K562 (cell line): ENCODE measurements around the gene OR2T11. TPM values are rescaled to one million over a fixed set of nuclear protein-coding genes. Genes with fewer than 3 reads are reported as not detected.
A peak's percentile ranks its signal among the peaks of the same experiment; 100 is the strongest.

Source experiments
- L3MBTL2 ChIP-seq: fragments of 450-650 bp; IDR thresholded peaks from 2 replicates; pipeline ENCODE4 v1.6.1; 2016; ENCODE audit warnings: mild to moderate bottlenecking, moderate library complexity
- polyA plus RNA-seq, 8 experiments: library from polyadenylated mRNA; depleted of rRNA in 4 of 8; stranded (reverse) in 5 of 8; unstranded in 3 of 8; fragments of >200 nt; fragmentation: Nextera tagmentation in 2 of 8; fragmentation: Illumina TruSeq in 1 of 8; extraction: Ambion mirVana in 2 of 8; extraction: Trizol in 1 of 8; gene quantifications; 2 replicates each; pipeline versions ENCODE4 v1.2.1 to v1.2.3, GENCODE V29; 2011 to 2014; ENCODE audit warnings: inconsistent platforms in 1 of 8, missing spikeins in 1 of 8
- total RNA-seq, 7 experiments: library from RNA; depleted of rRNA in 6 of 7; stranded (reverse); fragments of >200 nt in 6 of 7; fragmentation: Illumina TruSeq in 2 of 7; extraction: Trizol in 2 of 7; gene quantifications; 2 replicates each; pipeline versions ENCODE4 v1.2.1 to v1.2.3, GENCODE V29; 2011 to 2021; ENCODE audit warnings: low replicate concordance in 1 of 7
- TF ChIP-seq, protein P1 (sequence below): fragments of 450-650 bp; IDR thresholded peaks from 2 replicates; pipeline ENCODE4 v1.6.1; 2016; ENCODE audit warnings: mild to moderate bottlenecking, moderate library complexity

The OR2T11 gene
- total and polyA plus RNA-seq, 9 of the 15 experiments (the other 6 are each of a cell fraction or from before 2014, with no cell fraction given): not detected

- TF ChIP-seq, protein P1, sequence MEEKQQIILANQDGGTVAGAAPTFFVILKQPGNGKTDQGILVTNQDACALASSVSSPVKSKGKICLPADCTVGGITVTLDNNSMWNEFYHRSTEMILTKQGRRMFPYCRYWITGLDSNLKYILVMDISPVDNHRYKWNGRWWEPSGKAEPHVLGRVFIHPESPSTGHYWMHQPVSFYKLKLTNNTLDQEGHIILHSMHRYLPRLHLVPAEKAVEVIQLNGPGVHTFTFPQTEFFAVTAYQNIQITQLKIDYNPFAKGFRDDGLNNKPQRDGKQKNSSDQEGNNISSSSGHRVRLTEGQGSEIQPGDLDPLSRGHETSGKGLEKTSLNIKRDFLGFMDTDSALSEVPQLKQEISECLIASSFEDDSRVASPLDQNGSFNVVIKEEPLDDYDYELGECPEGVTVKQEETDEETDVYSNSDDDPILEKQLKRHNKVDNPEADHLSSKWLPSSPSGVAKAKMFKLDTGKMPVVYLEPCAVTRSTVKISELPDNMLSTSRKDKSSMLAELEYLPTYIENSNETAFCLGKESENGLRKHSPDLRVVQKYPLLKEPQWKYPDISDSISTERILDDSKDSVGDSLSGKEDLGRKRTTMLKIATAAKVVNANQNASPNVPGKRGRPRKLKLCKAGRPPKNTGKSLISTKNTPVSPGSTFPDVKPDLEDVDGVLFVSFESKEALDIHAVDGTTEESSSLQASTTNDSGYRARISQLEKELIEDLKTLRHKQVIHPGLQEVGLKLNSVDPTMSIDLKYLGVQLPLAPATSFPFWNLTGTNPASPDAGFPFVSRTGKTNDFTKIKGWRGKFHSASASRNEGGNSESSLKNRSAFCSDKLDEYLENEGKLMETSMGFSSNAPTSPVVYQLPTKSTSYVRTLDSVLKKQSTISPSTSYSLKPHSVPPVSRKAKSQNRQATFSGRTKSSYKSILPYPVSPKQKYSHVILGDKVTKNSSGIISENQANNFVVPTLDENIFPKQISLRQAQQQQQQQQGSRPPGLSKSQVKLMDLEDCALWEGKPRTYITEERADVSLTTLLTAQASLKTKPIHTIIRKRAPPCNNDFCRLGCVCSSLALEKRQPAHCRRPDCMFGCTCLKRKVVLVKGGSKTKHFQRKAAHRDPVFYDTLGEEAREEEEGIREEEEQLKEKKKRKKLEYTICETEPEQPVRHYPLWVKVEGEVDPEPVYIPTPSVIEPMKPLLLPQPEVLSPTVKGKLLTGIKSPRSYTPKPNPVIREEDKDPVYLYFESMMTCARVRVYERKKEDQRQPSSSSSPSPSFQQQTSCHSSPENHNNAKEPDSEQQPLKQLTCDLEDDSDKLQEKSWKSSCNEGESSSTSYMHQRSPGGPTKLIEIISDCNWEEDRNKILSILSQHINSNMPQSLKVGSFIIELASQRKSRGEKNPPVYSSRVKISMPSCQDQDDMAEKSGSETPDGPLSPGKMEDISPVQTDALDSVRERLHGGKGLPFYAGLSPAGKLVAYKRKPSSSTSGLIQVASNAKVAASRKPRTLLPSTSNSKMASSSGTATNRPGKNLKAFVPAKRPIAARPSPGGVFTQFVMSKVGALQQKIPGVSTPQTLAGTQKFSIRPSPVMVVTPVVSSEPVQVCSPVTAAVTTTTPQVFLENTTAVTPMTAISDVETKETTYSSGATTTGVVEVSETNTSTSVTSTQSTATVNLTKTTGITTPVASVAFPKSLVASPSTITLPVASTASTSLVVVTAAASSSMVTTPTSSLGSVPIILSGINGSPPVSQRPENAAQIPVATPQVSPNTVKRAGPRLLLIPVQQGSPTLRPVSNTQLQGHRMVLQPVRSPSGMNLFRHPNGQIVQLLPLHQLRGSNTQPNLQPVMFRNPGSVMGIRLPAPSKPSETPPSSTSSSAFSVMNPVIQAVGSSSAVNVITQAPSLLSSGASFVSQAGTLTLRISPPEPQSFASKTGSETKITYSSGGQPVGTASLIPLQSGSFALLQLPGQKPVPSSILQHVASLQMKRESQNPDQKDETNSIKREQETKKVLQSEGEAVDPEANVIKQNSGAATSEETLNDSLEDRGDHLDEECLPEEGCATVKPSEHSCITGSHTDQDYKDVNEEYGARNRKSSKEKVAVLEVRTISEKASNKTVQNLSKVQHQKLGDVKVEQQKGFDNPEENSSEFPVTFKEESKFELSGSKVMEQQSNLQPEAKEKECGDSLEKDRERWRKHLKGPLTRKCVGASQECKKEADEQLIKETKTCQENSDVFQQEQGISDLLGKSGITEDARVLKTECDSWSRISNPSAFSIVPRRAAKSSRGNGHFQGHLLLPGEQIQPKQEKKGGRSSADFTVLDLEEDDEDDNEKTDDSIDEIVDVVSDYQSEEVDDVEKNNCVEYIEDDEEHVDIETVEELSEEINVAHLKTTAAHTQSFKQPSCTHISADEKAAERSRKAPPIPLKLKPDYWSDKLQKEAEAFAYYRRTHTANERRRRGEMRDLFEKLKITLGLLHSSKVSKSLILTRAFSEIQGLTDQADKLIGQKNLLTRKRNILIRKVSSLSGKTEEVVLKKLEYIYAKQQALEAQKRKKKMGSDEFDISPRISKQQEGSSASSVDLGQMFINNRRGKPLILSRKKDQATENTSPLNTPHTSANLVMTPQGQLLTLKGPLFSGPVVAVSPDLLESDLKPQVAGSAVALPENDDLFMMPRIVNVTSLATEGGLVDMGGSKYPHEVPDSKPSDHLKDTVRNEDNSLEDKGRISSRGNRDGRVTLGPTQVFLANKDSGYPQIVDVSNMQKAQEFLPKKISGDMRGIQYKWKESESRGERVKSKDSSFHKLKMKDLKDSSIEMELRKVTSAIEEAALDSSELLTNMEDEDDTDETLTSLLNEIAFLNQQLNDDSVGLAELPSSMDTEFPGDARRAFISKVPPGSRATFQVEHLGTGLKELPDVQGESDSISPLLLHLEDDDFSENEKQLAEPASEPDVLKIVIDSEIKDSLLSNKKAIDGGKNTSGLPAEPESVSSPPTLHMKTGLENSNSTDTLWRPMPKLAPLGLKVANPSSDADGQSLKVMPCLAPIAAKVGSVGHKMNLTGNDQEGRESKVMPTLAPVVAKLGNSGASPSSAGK: peak; percentile 63
- TF ChIP-seq L3MBTL2: peak; percentile 61; the same call in 1 of the 2 replicates
- TF ChIP-seq, all 486 proteins: peak for 7
Measured at GRCh38 chr1:248597589-248597988, 37.3 kb downstream of the OR2T11 start, which contains the start of gene OR2T10 (continued).
